ENCODE data around the gene FLVCR2.
A peak's percentile ranks its signal among the peaks of the same experiment; 100 is the strongest.

Gene FLVCR2

DNA sequence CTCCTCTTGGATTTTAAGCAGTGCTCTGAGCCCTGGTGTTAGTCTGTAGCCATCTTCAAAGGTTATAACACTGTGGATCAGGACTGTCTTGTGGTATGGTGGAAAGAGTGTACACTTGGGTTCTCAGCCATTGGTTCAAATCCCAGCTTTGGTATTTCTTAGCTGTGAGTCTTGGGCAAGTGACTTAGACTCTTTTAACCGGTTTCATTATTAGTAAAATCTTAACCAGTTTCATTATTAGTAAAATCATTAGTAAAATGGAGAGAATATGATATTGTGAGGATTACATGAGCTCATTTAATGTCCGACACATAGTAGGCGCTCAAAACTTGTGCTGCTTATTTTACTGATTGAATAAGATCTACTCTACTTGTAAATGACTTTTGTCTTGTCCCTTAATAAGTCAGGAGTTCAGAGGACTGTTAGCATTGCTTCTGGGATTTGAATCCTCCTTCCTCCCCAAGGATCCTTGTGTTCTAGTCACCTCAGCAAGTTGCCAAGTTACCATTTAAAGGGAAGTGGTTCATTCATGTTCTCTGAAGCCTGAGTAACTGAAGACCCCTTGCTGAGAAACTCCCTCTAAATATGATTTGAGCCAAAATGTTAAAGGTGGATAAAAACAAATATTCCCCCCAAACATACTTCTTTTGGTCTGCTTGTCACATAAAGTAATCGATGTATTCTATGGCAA is 95.1 kb downstream of the FLVCR2 start:
- ChIA-PET POLR2A (no interaction called here), CTCF (interaction anchor here (0.6 to 2.1 kb wide), 6 partner anchors 10 to 1406 kb away, joined by 3 to 7 read pairs (median 3); no protein-coding TSS in a partner anchor)
- TF ChIP-seq, protein P1, sequence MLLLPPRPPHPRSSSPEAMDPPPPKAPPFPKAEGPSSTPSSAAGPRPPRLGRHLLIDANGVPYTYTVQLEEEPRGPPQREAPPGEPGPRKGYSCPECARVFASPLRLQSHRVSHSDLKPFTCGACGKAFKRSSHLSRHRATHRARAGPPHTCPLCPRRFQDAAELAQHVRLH (tag by site-specific recombination; IDR thresholded peaks at IDR 0.05): no peak
- TF ChIP-seq ZNF776 (tag by site-specific recombination; IDR thresholded peaks at IDR 0.05; ENCODE audit: borderline replicate concordance) (no peak), HOXC10 (CRISPR knock-in tag; IDR thresholded peaks at IDR 0.05) (no peak), ZNF792 (tag by site-specific recombination; IDR thresholded peaks at IDR 0.05) (no peak)
- Histone ChIP-seq H3K4me1 (ENCODE audit: control insufficient read depth, insufficient read depth, low read length) (peaks cover 5% of the 10 kb centered on the region; the same call in 1 of the 2 replicates), H3K4me3 (ENCODE audit: low read depth, low read length) (no peak overlapping the region), H3K36me3 (ENCODE audit: control insufficient read depth in 2 of 2, insufficient read depth in 1 of 2, low read length in 2 of 2) (peaks cover 23 to 33% of the 10 kb centered on the region in 2 experiments), H3K9me3 (ENCODE audit: control insufficient read depth, insufficient read depth, low read depth, low read length) (no peaks in the 10 kb centered on the region), H3K27ac (ENCODE audit: extremely low read depth, low read depth, low read length) (no peak overlapping the region)

DNA sequence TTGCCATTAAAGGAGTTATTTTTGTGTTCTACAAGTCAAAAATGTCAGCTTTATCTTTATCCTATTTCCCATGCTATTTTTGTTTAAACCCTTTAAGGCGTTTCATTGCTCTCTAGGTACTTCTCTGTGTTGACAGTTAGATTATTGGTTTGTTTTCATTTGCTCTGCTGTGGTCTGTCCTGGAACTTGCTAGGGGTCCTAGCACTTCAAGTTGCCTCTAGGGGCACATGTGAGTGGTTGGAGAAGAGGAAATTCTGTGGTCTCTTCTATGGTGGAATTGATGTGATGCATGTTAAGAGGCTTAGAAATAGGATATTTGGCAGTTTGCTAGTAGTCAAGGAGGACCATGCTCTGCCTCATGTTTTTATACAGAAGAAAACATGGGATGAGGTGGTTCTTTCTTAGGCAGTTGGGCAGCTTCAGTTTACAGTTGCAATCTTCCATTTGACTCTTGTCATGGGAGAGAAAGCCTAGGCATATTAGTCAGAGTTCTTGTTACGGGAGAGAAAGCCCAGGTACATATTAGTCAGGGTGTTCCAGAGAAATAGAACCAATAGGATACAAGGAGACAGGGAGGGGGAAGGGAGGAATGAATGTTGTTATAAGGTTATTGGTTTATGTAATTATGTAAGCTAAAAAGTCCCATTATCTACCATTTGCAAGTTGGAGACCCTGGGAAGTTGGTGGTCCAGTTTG is 97.0 kb downstream of the FLVCR2 start:
- TF ChIP-seq GLIS1 (tag by site-specific recombination; IDR thresholded peaks at IDR 0.05): peak; percentile 90
- TF ChIP-seq ZNF658 (tag by site-specific recombination; IDR thresholded peaks at IDR 0.05): no peak
- TF ChIP-seq ZNF175 (tag by site-specific recombination; IDR thresholded peaks at IDR 0.05): no peak
- TF ChIP-seq CTCF (tag by site-specific recombination; IDR thresholded peaks at IDR 0.05): 0 out of 2 replicates have a peak, but pooled peaks have one; percentile 11
- TF ChIP-seq, protein P1 (tag by site-specific recombination; IDR thresholded peaks at IDR 0.05): no peak
- TF ChIP-seq ZBTB48 (tag by site-specific recombination; IDR thresholded peaks at IDR 0.05): no peak
- TF ChIP-seq GLIS2 (tag by site-specific recombination; IDR thresholded peaks at IDR 0.05): no peak
- TF ChIP-seq, protein P2, sequence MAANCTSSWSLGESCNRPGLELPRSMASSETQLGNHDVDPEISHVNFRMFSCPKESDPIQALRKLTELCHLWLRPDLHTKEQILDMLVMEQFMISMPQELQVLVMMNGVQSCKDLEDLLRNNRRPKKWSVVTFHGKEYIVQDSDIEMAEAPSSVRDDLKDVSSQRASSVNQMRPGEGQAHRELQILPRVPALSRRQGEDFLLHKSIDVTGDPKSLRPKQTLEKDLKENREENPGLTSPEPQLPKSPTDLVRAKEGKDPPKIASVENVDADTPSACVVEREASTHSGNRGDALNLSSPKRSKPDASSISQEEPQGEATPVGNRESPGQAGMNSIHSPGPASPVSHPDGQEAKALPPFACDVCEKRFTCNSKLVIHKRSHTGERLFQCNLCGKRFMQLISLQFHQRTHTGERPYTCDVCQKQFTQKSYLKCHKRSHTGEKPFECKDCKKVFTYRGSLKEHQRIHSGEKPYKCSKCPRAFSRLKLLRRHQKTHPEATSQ (tag by site-specific recombination; IDR thresholded peaks at IDR 0.05): no peak
- CTCF ChIA-PET: interaction anchor here (0.9 to 1.6 kb wide), 4 partner anchors 14 to 98 kb away, joined by 4 to 7 read pairs (median 6); no protein-coding TSS in a partner anchor
- Histone ChIP-seq H3K4me3 (ENCODE audit: low read depth, low read length) (no peak overlapping the region), H3K4me1 (ENCODE audit: control insufficient read depth, insufficient read depth, low read length) (peaks cover 5% of the 10 kb centered on the region; the same call in 1 of the 2 replicates), H3K36me3 (ENCODE audit: control insufficient read depth in 2 of 2, insufficient read depth in 1 of 2, low read length in 2 of 2) (peaks cover 13 to 14% of the 10 kb centered on the region in 2 experiments), H3K9me3 (ENCODE audit: control insufficient read depth, insufficient read depth, low read depth, low read length) (no peaks in the 10 kb centered on the region), H3K27ac (ENCODE audit: extremely low read depth, low read depth, low read length) (no peak overlapping the region)
- POLR2A ChIA-PET: no interaction called here

- Histone ChIP-seq H3K27ac (ENCODE audit: extremely low read depth, low read depth, low read length) (no peak overlapping the region), H3K36me3 (ENCODE audit: control insufficient read depth in 2 of 2, insufficient read depth in 1 of 2, low read length in 2 of 2) (peaks cover 32 to 44% of the 10 kb centered on the region in 2 experiments), H3K4me1 (ENCODE audit: control insufficient read depth, insufficient read depth, low read length) (no peaks in the 10 kb centered on the region), H3K9me3 (ENCODE audit: control insufficient read depth, insufficient read depth, low read depth, low read length) (no peaks in the 10 kb centered on the region), H3K4me3 (ENCODE audit: low read depth, low read length) (no peak overlapping the region)
- ChIA-PET CTCF (no interaction called here), POLR2A (no interaction called here)
- TF ChIP-seq ZNF266 (tag by site-specific recombination; IDR thresholded peaks at IDR 0.05; ENCODE audit: low read depth): no peak
- TF ChIP-seq OVOL3 (tag by site-specific recombination; IDR thresholded peaks at IDR 0.05): no peak
- TF ChIP-seq, protein P3, sequence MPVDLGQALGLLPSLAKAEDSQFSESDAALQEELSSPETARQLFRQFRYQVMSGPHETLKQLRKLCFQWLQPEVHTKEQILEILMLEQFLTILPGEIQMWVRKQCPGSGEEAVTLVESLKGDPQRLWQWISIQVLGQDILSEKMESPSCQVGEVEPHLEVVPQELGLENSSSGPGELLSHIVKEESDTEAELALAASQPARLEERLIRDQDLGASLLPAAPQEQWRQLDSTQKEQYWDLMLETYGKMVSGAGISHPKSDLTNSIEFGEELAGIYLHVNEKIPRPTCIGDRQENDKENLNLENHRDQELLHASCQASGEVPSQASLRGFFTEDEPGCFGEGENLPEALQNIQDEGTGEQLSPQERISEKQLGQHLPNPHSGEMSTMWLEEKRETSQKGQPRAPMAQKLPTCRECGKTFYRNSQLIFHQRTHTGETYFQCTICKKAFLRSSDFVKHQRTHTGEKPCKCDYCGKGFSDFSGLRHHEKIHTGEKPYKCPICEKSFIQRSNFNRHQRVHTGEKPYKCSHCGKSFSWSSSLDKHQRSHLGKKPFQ (tag by site-specific recombination; IDR thresholded peaks at IDR 0.05): no peak
- no peak for TF ChIP-seq ZNF335 (tag by site-specific recombination; conservative IDR thresholded peaks at IDR 0.05)
- no peak for TF ChIP-seq ZNF707 (tag by site-specific recombination; IDR thresholded peaks at IDR 0.05)
- TF ChIP-seq ZNF114 (tag by site-specific recombination; IDR thresholded peaks at IDR 0.05): no peak
- no peak for TF ChIP-seq ZNF645 (tag by site-specific recombination; IDR thresholded peaks at IDR 0.05)
- TF ChIP-seq ZNF501 (tag by site-specific recombination; IDR thresholded peaks at IDR 0.05): no peak
- TF ChIP-seq TRIM28 (IDR thresholded peaks at IDR 0.05; ENCODE audit: borderline replicate concordance, low read length): no peak
- TF ChIP-seq KLF10 (tag by site-specific recombination; IDR thresholded peaks at IDR 0.05): no peak
These were observed 107.5 kb downstream of the FLVCR2 start for GRCh38 chr14:75685910-75686309.

Measured in HEK293 (cell line).